CD4-positive, alpha-beta memory T cell (primary cell): ENCODE results near the gene ZNF722. TPM values are rescaled to one million over a fixed set of nuclear protein-coding genes. Genes with fewer than 3 reads are reported as not detected.

Experiments used
- CTCF ChIA-PET: fragments of 350-600 bp; sonication (Branson Sonifier 250); formaldehyde crosslinking; loops from one replicate; lab custom pipeline; 2021; ENCODE audit warnings: inconsistent platforms; ENCODE audit not compliant: partially characterized antibody; lab: Charles Lee
- POLR2A ChIA-PET: fragments of 350-600 bp; sonication (Branson Sonifier 250); formaldehyde crosslinking; loops from one replicate; lab custom pipeline; 2021; ENCODE audit not compliant: partially characterized antibody; lab: Charles Lee
- DNase-seq, 5 donors: peaks; one replicate each; pipeline versions ENCODE4 v3.0.0 to v3.0.0-alpha.2; 2020 to 2022; ENCODE audit warnings: mixed read lengths in 1 of 5
- H3K27ac ChIP-seq: one replicate; pipeline ENCODE4 v1.7.0; 2013; ENCODE audit warnings: low read depth, low read length
- H3K27me3 ChIP-seq: 2 replicates; pipeline ENCODE4 v1.7.0; 2013; ENCODE audit warnings: mild to moderate bottlenecking, low read length, moderate library complexity; ENCODE audit not compliant: insufficient read depth
- H3K36me3 ChIP-seq: 2 replicates; pipeline ENCODE4 v1.7.0; 2013; ENCODE audit warnings: mild to moderate bottlenecking, low read length, moderate library complexity; ENCODE audit not compliant: insufficient read depth
- H3K4me1 ChIP-seq: 2 replicates; pipeline ENCODE4 v1.7.0; 2013; ENCODE audit warnings: mild to moderate bottlenecking, low read length, moderate library complexity; ENCODE audit not compliant: insufficient read depth
- H3K4me3 ChIP-seq, 2 donors: one replicate each; pipeline ENCODE4 v1.7.0; 2013; ENCODE audit warnings: low read length in 2 of 2, mild to moderate bottlenecking in 1 of 2
- H3K9me3 ChIP-seq, 2 donors: one replicate each; pipeline ENCODE4 v1.7.0; 2013; ENCODE audit warnings: low read length in 2 of 2, control low read depth in 1 of 2; ENCODE audit not compliant: control insufficient read depth in 1 of 2
- H3K27ac Mint-ChIP-seq, 7 donors: one replicate each; pipeline ENCODE4 v1.8.0; 2020 to 2021; ENCODE audit warnings: mixed read lengths in 7 of 7, mild to moderate bottlenecking in 6 of 7, inconsistent platforms in 3 of 7, moderate library complexity in 3 of 7
- H3K27me3 Mint-ChIP-seq, 2 donors: one replicate each; pipeline ENCODE4 v1.8.0; 2020 to 2021; ENCODE audit warnings: mixed read lengths in 2 of 2
- H3K36me3 Mint-ChIP-seq, 2 donors: one replicate each; pipeline ENCODE4 v1.8.0; 2020 to 2021; ENCODE audit warnings: mixed read lengths in 2 of 2, inconsistent platforms in 1 of 2, mild to moderate bottlenecking in 1 of 2
- H3K4me1 Mint-ChIP-seq, 4 donors: one replicate each; pipeline ENCODE4 v1.8.0; 2020 to 2021; ENCODE audit warnings: mixed read lengths in 4 of 4, mild to moderate bottlenecking in 1 of 4
- H3K4me3 Mint-ChIP-seq, 8 donors: one replicate each; pipeline ENCODE4 v1.8.0; 2020 to 2021; ENCODE audit warnings: mixed read lengths in 8 of 8, mild to moderate bottlenecking in 7 of 8, moderate library complexity in 6 of 8, inconsistent platforms in 3 of 8
- H3K9me3 Mint-ChIP-seq, 8 donors: one replicate each; pipeline ENCODE4 v1.8.0; 2020 to 2021; ENCODE audit warnings: mixed read lengths in 8 of 8, mild to moderate bottlenecking in 5 of 8, inconsistent platforms in 3 of 8, moderate library complexity in 1 of 8
- intact Hi-C: fragments of 100-400 bp; cut with micrococcal nuclease; formaldehyde crosslinking; loops from one replicate; pipeline ENCODE4 v1.15.1; 2023
- polyA plus RNA-seq, 2 donors: library from polyadenylated mRNA; unstranded; fragments of 300-500 nt; fragmentation: Illumina TruSeq; gene quantifications; one replicate each; pipeline ENCODE4 v1.2.3, GENCODE V29; 2021
- total RNA-seq, 2 experiments: library from RNA; stranded (reverse); gene quantifications; one replicate each; pipeline ENCODE4 v1.2.3, GENCODE V29; 2021

The ZNF722 gene
- total and polyA plus RNA-seq, 4 experiments from 2014 or later = not detected

DNA sequence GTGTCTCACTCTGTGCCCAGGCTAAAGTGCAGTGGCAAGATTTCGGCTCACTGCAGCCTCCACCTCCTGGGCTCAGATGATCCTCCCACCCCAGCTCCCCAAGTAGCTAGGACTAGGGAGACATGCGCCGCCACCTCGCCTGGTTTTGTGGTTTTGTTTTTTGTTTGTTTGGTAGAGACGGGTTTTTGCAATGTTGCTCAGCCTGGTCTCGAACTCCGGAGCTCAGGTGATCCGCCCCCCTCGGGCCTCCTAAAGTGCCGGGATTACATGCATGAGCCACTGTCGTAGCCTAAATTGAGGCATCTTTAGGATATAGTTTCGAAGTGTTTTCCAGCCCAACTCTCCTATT, 47.4 kb downstream of the ZNF722 start:
- no peak for DNase-seq
- H3K36me3 Mint-ChIP-seq = peaks cover 0 to 5% of the 10 kb centered on the region in 2 donors
- intact Hi-C loops = no loop called here
- POLR2A ChIA-PET = no interaction called here
- peak overlapping the region in 4 of 8 donors; percentile 52 to 73 (median 67) for H3K4me3 Mint-ChIP-seq
- H3K4me1 Mint-ChIP-seq = peaks cover 0 to 6% (median 0%) of the 10 kb centered on the region in 4 donors
- H3K27me3 ChIP-seq = no peaks in the 10 kb centered on the region
- H3K27ac ChIP-seq = no peak overlapping the region
- no peaks in the 10 kb centered on the region for H3K4me1 ChIP-seq
- no peak overlapping the region for H3K27ac Mint-ChIP-seq
- H3K9me3 Mint-ChIP-seq = peaks cover 3 to 48% (median 28%) of the 10 kb centered on the region in 8 donors
- no peaks in the 10 kb centered on the region for H3K36me3 ChIP-seq
- peaks cover 0 to 4% of the 10 kb centered on the region in 2 donors for H3K9me3 ChIP-seq
- H3K27me3 Mint-ChIP-seq = no peaks in the 10 kb centered on the region
- CTCF ChIA-PET = no interaction called here
- no peak overlapping the region for H3K4me3 ChIP-seq

Other genes starting within 250 kb of the ZNF722 start
- under 1 TPM; 0.20 to 0.25 TPM for gene ZNF727, start 46.6 kb downstream of the ZNF722 start, total RNA-seq
- gene ZNF727, start 46.6 kb downstream of the ZNF722 start, polyA plus RNA-seq = not detected
- not detected for gene ZNF735, start 208.4 kb downstream of the ZNF722 start, total RNA-seq
- not detected for gene ZNF735, start 208.4 kb downstream of the ZNF722 start, polyA plus RNA-seq
- not detected for gene ZNF679, start 229.6 kb downstream of the ZNF722 start, total RNA-seq
- not detected for gene ZNF679, start 229.6 kb downstream of the ZNF722 start, polyA plus RNA-seq